ENCODE results near the gene DEF6. TPM values are rescaled to one million over a fixed set of nuclear protein-coding genes. Genes with fewer than 3 reads are reported as not detected.

DEF6 gene
- total and polyA plus RNA-seq, 2 of the 8 experiments (the other 6 are each of a cell fraction or from before 2014, with no cell fraction given), result 3.3 to 4.1 TPM

DNA sequence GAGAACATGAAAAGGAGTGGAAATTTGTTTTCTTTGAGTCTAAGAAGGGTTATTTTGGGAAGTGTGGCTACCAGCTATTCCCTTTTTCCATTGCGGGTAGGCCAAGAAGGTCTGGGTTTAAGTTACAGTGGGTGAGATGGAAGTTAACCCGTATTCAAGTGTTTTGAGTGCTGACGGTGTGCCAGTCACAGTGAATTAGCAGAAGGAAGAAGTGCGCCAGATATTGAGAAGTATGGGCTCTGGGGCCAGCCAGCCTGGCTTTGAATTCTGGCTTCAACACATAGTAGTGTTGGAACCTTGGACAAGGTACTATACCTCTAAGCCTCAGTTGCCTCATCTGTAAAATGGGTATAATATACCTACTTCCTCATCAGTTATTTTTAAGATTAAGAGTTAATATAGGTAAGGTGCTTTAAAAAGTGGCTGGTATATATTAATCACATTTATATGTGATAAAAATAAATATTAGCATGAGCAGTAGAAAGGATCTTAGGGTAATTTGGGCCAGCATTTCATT, 21.8 kb upstream of the DEF6 start:
- Histone ChIP-seq H2BK20ac (ENCODE audit: low read length) (no peak overlapping the region), H4K91ac (replicated peaks; ENCODE audit: insufficient read length, low read length) (no peak overlapping the region), H3K23ac (ENCODE audit: insufficient read length) (no peak overlapping the region), H3K9me3 (ENCODE audit: insufficient read depth in 2 of 2, low read depth in 1 of 2, low read length in 1 of 2) (no peaks in the 10 kb centered on the region), H2BK15ac (ENCODE audit: low read length) (no peak overlapping the region), H3K4ac (replicated peaks; ENCODE audit: insufficient read length, low read depth, low read length) (no peak overlapping the region), H3K23me2 (ENCODE audit: low read depth, low read length) (no peaks in the 10 kb centered on the region), H4K20me1 (replicated peaks in 1 of 2; ENCODE audit: control insufficient read depth in 1 of 2, insufficient read depth in 2 of 2, low read length in 2 of 2) (peaks cover 0 to 1% of the 10 kb centered on the region in 2 experiments), H4K8ac (ENCODE audit: extremely low read depth, insufficient read depth, low read length) (no peak overlapping the region), H3K27ac (ENCODE audit: low read depth, low read length) (no peak overlapping the region), H2BK12ac (ENCODE audit: low read depth, low read length) (no peak overlapping the region), H3K4me3 (ENCODE audit: extremely low read depth in 1 of 4, insufficient read depth in 2 of 4, low read depth in 3 of 4, low read length in 4 of 4) (no peak overlapping the region), H3K79me2 (ENCODE audit: control insufficient read depth in 1 of 2, insufficient read depth in 2 of 2, low read length in 2 of 2) (no peaks in the 10 kb centered on the region), H3K4me1 (replicated peaks in 1 of 4; ENCODE audit: control insufficient read depth in 3 of 4, insufficient read depth in 4 of 4, low read length in 3 of 4) (no peaks in the 10 kb centered on the region), H3K36me3 (ENCODE audit: control insufficient read depth in 2 of 4, insufficient read depth in 4 of 4, low read length in 3 of 4) (no peaks in the 10 kb centered on the region), H2AFZ (ENCODE audit: low read length) (no peak overlapping the region), H3K79me1 (ENCODE audit: low read depth, low read length) (no peaks in the 10 kb centered on the region), H2AK5ac (ENCODE audit: low read depth, low read length) (no peak overlapping the region), H2BK5ac (ENCODE audit: low read depth, low read length) (no peak overlapping the region), H3K9ac (replicated peaks in 1 of 4; ENCODE audit: extremely low read depth in 1 of 4, low read depth in 3 of 4, low read length in 3 of 4) (no peak overlapping the region), H2BK120ac (replicated peaks; ENCODE audit: low read depth, low read length) (no peak overlapping the region), H3K27me3 (replicated peaks in 1 of 4; ENCODE audit: control insufficient read depth in 3 of 4, extremely low read depth in 1 of 4, insufficient read depth in 3 of 4, low read length in 3 of 4) (no peaks in the 10 kb centered on the region; a peak in 1 of 7 replicates), H3K18ac (ENCODE audit: extremely low read depth, low read length) (no peak overlapping the region), H3K4me2 (ENCODE audit: insufficient read depth in 1 of 2, low read depth in 2 of 2, low read length in 2 of 2) (no peak overlapping the region), H3K14ac (ENCODE audit: insufficient read length) (no peak overlapping the region), H4K5ac (ENCODE audit: insufficient read length, low read depth, low read length) (no peak overlapping the region), H3K56ac (replicated peaks; ENCODE audit: insufficient read length, low read depth, low read length) (no peak overlapping the region)
- ChIA-PET CTCF (ENCODE audit: partially characterized antibody) (interaction anchor here (1.3 to 1.5 kb wide), 3 partner anchors 17 to 52 kb away, joined by 3 to 4 read pairs (median 3); no protein-coding TSS in a partner anchor), POLR2A (ENCODE audit: partially characterized antibody) (interaction anchor here (1.1 to 1.2 kb wide), 2 partner anchors 13 to 16 kb away, joined by 3 to 4 read pairs; partner anchors contain the start of gene ZNF76)
- 87% methylated on average over 4 of the region's 4 CpGs; no CpG with 5 or more reads in 1 of the 2 experiments for WGBS, 2 experiments (ENCODE audit: extremely low coverage in 1 of 2, insufficient coverage in 1 of 2, insufficient read length in 1 of 2, insufficient replicate concordance in 2 of 2, low coverage in 1 of 2, low lambda C conversion rate in 2 of 2, missing lambda C conversion rate in 1 of 2)
- DNase-seq (ENCODE audit: low read depth in 1 of 2, low spot score in 2 of 2), result no peak
- no peak for FAIRE-seq
- TF ChIP-seq PHF8 (conservative IDR thresholded peaks at IDR 0.05; ENCODE audit: low read depth, low read length), result no peak
- no peak for TF ChIP-seq CEBPB (IDR thresholded peaks at IDR 0.05; ENCODE audit: low read depth, low read length)
- no peak for TF ChIP-seq NRF1 (IDR thresholded peaks at IDR 0.05; ENCODE audit: low read depth, low read length)
- TF ChIP-seq CBX8 (IDR thresholded peaks at IDR 0.05; ENCODE audit: borderline replicate concordance, low read depth, low read length), result no peak
- no peak for TF ChIP-seq RNF2 (IDR thresholded peaks at IDR 0.05; ENCODE audit: borderline replicate concordance, low read depth, low read length, missing control alignments, poor library complexity, severe bottlenecking)
- no peak for TF ChIP-seq SAP30 (IDR thresholded peaks at IDR 0.05; ENCODE audit: insufficient read depth, insufficient replicate concordance, low read length)
- no peak for TF ChIP-seq HDAC2 (IDR thresholded peaks at IDR 0.05; ENCODE audit: borderline replicate concordance in 1 of 2, low read depth in 2 of 2, low read length in 2 of 2)
- TF ChIP-seq CHD2 (IDR thresholded peaks at IDR 0.05; ENCODE audit: low read length), result no peak
- TF ChIP-seq CTCF (IDR thresholded peaks at IDR 0.05; ENCODE audit: control extremely low read depth in 1 of 3, insufficient read depth in 1 of 3, low read depth in 1 of 3, low read length in 3 of 3), result no peak
- TF ChIP-seq KDM4A (IDR thresholded peaks at IDR 0.05; ENCODE audit: low read depth, low read length, severe bottlenecking), result no peak
